K562 (cell line): ENCODE data around the gene CDC45. TPM values are rescaled to one million over a fixed set of nuclear protein-coding genes. Genes with fewer than 3 reads are reported as not detected.

Source experiments
- ATAC-seq: fragments of 200-7000 bp; cut with Tn5 transposase; 3 replicates; pipeline ENCODE4 v1.9.1; 2020; ENCODE audit warnings: moderate library complexity
- BruUV-seq: library from RNA; stranded (reverse); fragments of 400-500 nt; replicated peaks from 2 replicates; lab custom pipeline; 2021; lab: Mats Ljungman, UMichigan
- CTCF ChIA-PET: fragments of 300-600 bp; formaldehyde crosslinking; extraction: SDS; loops from one replicate; lab custom pipeline; 2021; ENCODE audit warnings: low intra/inter-chr PET ratio; lab: Yijun Ruan, JAX
- POLR2A ChIA-PET: fragments of 300-600, 350-650 bp; sonication (Branson Sonifier 250); formaldehyde crosslinking; extraction: SDS; loops from one replicate; lab custom pipeline; 2021; ENCODE audit warnings: antibody characterized with exemption, inconsistent platforms; lab: Yijun Ruan, JAX
- DNase-seq, 4 experiments: peaks; one replicate each; pipeline versions ENCODE4 v3.0.0 to v3.0.0-alpha.2; 2011 to 2018; ENCODE audit warnings: low spot score in 3 of 4, mixed read lengths in 3 of 4; ENCODE audit errors: extremely low read depth in 1 of 4
- FAIRE-seq: peaks from 2 replicates; lab custom pipeline; 2011; peaks lifted over from hg19 to GRCh38; lab: Jason Lieb, UNC
- H2AFZ ChIP-seq: 2 replicates; pipeline ENCODE4 v1.6.0; 2011; ENCODE audit warnings: low read depth, low read length, control low read depth, inconsistent platforms
- H3K27ac ChIP-seq: fragments of 200-600 bp; 3 replicates; pipeline ENCODE4 v1.8.0; 2011; ENCODE audit warnings: low read depth, mild to moderate bottlenecking, control low read depth, inconsistent platforms, low read length, moderate library complexity, mixed read lengths; ENCODE audit errors: extremely low read depth
- H3K27me3 ChIP-seq, 2 experiments: fragments of 300-600 bp in 1 of 2; 2 replicates in 1 of 2; 3 replicates in 1 of 2; pipeline versions ENCODE4 v1.6.0 to v1.8.0; 2011; ENCODE audit warnings: inconsistent platforms in 2 of 2, low read length in 2 of 2, mild to moderate bottlenecking in 1 of 2, mixed read lengths in 1 of 2, moderate library complexity in 1 of 2; ENCODE audit not compliant: control insufficient read depth in 2 of 2, insufficient read depth in 2 of 2
- H3K36me3 ChIP-seq: fragments of 300-600 bp; 3 replicates; pipeline ENCODE4 v1.8.0; 2011; ENCODE audit warnings: mild to moderate bottlenecking, low read length, inconsistent platforms; ENCODE audit not compliant: control insufficient read depth, insufficient read depth
- H3K4me1 ChIP-seq, 2 experiments: fragments of 200-600 bp in 1 of 2; replicated peaks in 1 of 2; 2 replicates in 1 of 2; 3 replicates in 1 of 2; pipeline versions ENCODE4 v1.5.1 to v1.8.0; 2011; ENCODE audit warnings: inconsistent platforms in 2 of 2, low read length in 2 of 2, mild to moderate bottlenecking in 1 of 2, mixed read lengths in 1 of 2, moderate library complexity in 1 of 2; ENCODE audit not compliant: control insufficient read depth in 2 of 2, insufficient read depth in 2 of 2
- H3K4me2 ChIP-seq: 2 replicates; pipeline ENCODE4 v1.6.1; 2011; ENCODE audit warnings: low read length, control low read depth, inconsistent platforms, mixed read lengths; ENCODE audit not compliant: insufficient read depth
- H3K4me3 ChIP-seq: fragments of 200-600 bp; sonication (generic), shearing (Covaris generic); 2 replicates; pipeline ENCODE4 v1.5.1; 2016; ENCODE audit warnings: control low read depth, inconsistent platforms
- H3K79me2 ChIP-seq: fragments of 200-600 bp; 3 replicates; pipeline ENCODE4 v1.8.0; 2011; ENCODE audit warnings: low read length, inconsistent platforms; ENCODE audit not compliant: control insufficient read depth, insufficient read depth
- H3K9ac ChIP-seq, 2 experiments: 2 replicates each; pipeline versions ENCODE4 v1.6.0 to v1.6.1; 2011; ENCODE audit warnings: low read depth in 2 of 2, low read length in 2 of 2, control low read depth in 1 of 2, inconsistent platforms in 1 of 2, mild to moderate bottlenecking in 1 of 2, mixed read lengths in 1 of 2; ENCODE audit not compliant: insufficient read depth in 1 of 2
- H3K9me1 ChIP-seq: one replicate; pipeline ENCODE4 v1.6.0; 2011; ENCODE audit warnings: inconsistent platforms, mild to moderate bottlenecking, low read length, moderate library complexity; ENCODE audit not compliant: control insufficient read depth, insufficient read depth
- H3K9me3 ChIP-seq: replicated peaks from 2 replicates; pipeline ENCODE4 v1.5.1; 2011; ENCODE audit warnings: low read depth, low read length, inconsistent platforms; ENCODE audit not compliant: control insufficient read depth, insufficient read depth
- H4K20me1 ChIP-seq: replicated peaks from 2 replicates; pipeline ENCODE4 v1.6.1; 2011; ENCODE audit warnings: low read length, inconsistent platforms, mixed read lengths; ENCODE audit not compliant: control insufficient read depth, insufficient read depth
- ADNP ChIP-seq: fragments of 200-800 bp; sonication (Bioruptor generic); IDR thresholded peaks from 2 replicates; pipeline ENCODE4 v1.6.1; 2016; ENCODE audit warnings: missing genetic modification characterization, missing compliant biosample characterization
- BACH1 ChIP-seq: fragments of 200-800 bp; sonication (Bioruptor generic); IDR thresholded peaks from 2 replicates; pipeline ENCODE4 v1.6.1; 2016; ENCODE audit warnings: missing genetic modification characterization, missing compliant biosample characterization
- CXXC5 ChIP-seq: fragments of 250-450 bp; sonication (Bioruptor Pico); IDR thresholded peaks from 2 replicates; pipeline ENCODE4 v1.8.0; 2022; ENCODE audit warnings: inconsistent platforms, mild to moderate bottlenecking, moderate library complexity
- ETV5 ChIP-seq: sonication (generic); formaldehyde crosslinking; IDR thresholded peaks from 2 replicates; pipeline ENCODE4 v1.4.0; 2020; ENCODE audit warnings: low read depth, mild to moderate bottlenecking, missing genetic modification reagents
- FOXA3 ChIP-seq, 2 experiments: fragments of 450-650 bp in 1 of 2; sonication (generic) in 1 of 2; formaldehyde crosslinking; IDR thresholded peaks in 1 of 2; conservative IDR thresholded peaks in 1 of 2; 2 replicates each; pipeline versions ENCODE4 v1.4.0 to v1.8.0; 2020 to 2022; ENCODE audit warnings: mild to moderate bottlenecking in 2 of 2, missing genetic modification reagents in 1 of 2
- JUN ChIP-seq, 2 experiments: sonication (generic) in 1 of 2; formaldehyde crosslinking in 1 of 2; IDR thresholded peaks; 2 replicates each; pipeline versions ENCODE4 v1.6.1 to v1.8.0; 2012 to 2022; ENCODE audit warnings: borderline replicate concordance in 2 of 2, mild to moderate bottlenecking in 2 of 2, improper control_type of control experiment in 1 of 2, low read depth in 1 of 2, low read length in 1 of 2, missing genetic modification reagents in 1 of 2
- MCM3 ChIP-seq: fragments of 450-650 bp; IDR thresholded peaks from 2 replicates; pipeline ENCODE4 v1.6.1; 2016
- MCM7 ChIP-seq, 2 experiments: fragments of 450-650 bp; IDR thresholded peaks; 2 replicates each; pipeline ENCODE4 v1.6.1; 2016 to 2018
- MYC ChIP-seq, 2 experiments: fragments of 250-450 bp in 1 of 2; sonication (Bioruptor Pico) in 1 of 2; IDR thresholded peaks; 2 replicates each; pipeline versions ENCODE4 v1.5.1 to v1.6.1; 2012 to 2021; ENCODE audit warnings: low read depth in 2 of 2, borderline replicate concordance in 1 of 2, improper control_type of control experiment in 1 of 2, low read length in 1 of 2, mild to moderate bottlenecking in 1 of 2, moderate library complexity in 1 of 2
- RAD21 ChIP-seq, 2 experiments: fragments of 250-450 bp in 1 of 2; fragments of 450-650 bp in 1 of 2; sonication (Bioruptor Pico) in 1 of 2; formaldehyde crosslinking in 1 of 2; IDR thresholded peaks in 1 of 2; conservative IDR thresholded peaks in 1 of 2; 2 replicates each; pipeline versions ENCODE4 v1.4.0 to v1.8.0; 2020 to 2022; ENCODE audit warnings: mild to moderate bottlenecking in 2 of 2, moderate library complexity in 1 of 2
- TEAD4 ChIP-seq, 2 experiments: sonication (generic) in 1 of 2; formaldehyde crosslinking in 1 of 2; IDR thresholded peaks; 2 replicates each; pipeline versions ENCODE4 v1.6.1 to v1.8.0; 2012 to 2022; ENCODE audit warnings: borderline replicate concordance in 1 of 2, inconsistent platforms in 1 of 2, low read length in 1 of 2, mild to moderate bottlenecking in 1 of 2, missing genetic modification reagents in 1 of 2
- TSC22D4 ChIP-seq: fragments of 450-650 bp; IDR thresholded peaks from 2 replicates; pipeline ENCODE4 v1.6.1; 2016; ENCODE audit warnings: missing genetic modification characterization, missing biosample characterization, control low read depth
- ZNF12 ChIP-seq: sonication (generic); formaldehyde crosslinking; IDR thresholded peaks from 2 replicates; pipeline ENCODE4 v1.4.0; 2020; ENCODE audit warnings: mild to moderate bottlenecking, missing genetic modification reagents
- ZNF76 ChIP-seq: fragments of 250-450 bp; sonication (Bioruptor Pico); IDR thresholded peaks from 2 replicates; pipeline ENCODE4 v1.4.0; 2020; ENCODE audit warnings: mild to moderate bottlenecking, moderate library complexity, borderline replicate concordance
- WGBS: fragments of 100-300 bp; shearing (Covaris generic); methylation state at CpG from one replicate; pipeline ENCODE4 v1.1.6; 2016; ENCODE audit warnings: low coverage, mixed read lengths; ENCODE audit not compliant: insufficient coverage; ENCODE audit errors: missing lambda C conversion rate; 5-methylcytosine and 5-hydroxymethylcytosine counted together
- in situ Hi-C: fragments of 300-500 bp; cut with MboI; formaldehyde crosslinking; loops from 4 replicates; pipeline ENCODE4 v1.15.0; 2018; ENCODE audit warnings: inconsistent platforms, mixed read lengths
- intact Hi-C: fragments of 100-400 bp; cut with micrococcal nuclease; formaldehyde crosslinking; loops from 2 replicates; pipeline ENCODE4 v1.14.2; 2022
- polyA plus RNA-seq, 8 experiments: library from polyadenylated mRNA; depleted of rRNA in 4 of 8; stranded (reverse) in 5 of 8; unstranded in 3 of 8; fragments of >200 nt; fragmentation: Nextera tagmentation in 2 of 8; fragmentation: Illumina TruSeq in 1 of 8; extraction: Ambion mirVana in 2 of 8; extraction: Trizol in 1 of 8; gene quantifications; 2 replicates each; pipeline versions ENCODE4 v1.2.1 to v1.2.3, GENCODE V29; 2011 to 2014; ENCODE audit warnings: inconsistent platforms in 1 of 8, missing spikeins in 1 of 8
- total RNA-seq, 7 experiments: library from RNA; depleted of rRNA in 6 of 7; stranded (reverse); fragments of >200 nt in 6 of 7; fragmentation: Illumina TruSeq in 2 of 7; extraction: Trizol in 2 of 7; gene quantifications; 2 replicates each; pipeline versions ENCODE4 v1.2.1 to v1.2.3, GENCODE V29; 2011 to 2021; ENCODE audit warnings: low replicate concordance in 1 of 7
- TF ChIP-seq, protein P1 (sequence below): sonication (generic); formaldehyde crosslinking; IDR thresholded peaks from 2 replicates; pipeline ENCODE4 v1.8.0; 2022; ENCODE audit warnings: mild to moderate bottlenecking, missing genetic modification reagents, borderline replicate concordance
- TF ChIP-seq, protein P2 (sequence below): sonication (generic); formaldehyde crosslinking; IDR thresholded peaks from 2 replicates; pipeline ENCODE4 v1.9.0; 2022; ENCODE audit warnings: mild to moderate bottlenecking, missing genetic modification reagents

CDC45 gene
- total and polyA plus RNA-seq, 9 of the 15 experiments (the other 6 are each of a cell fraction or from before 2014, with no cell fraction given): 251 to 580 (median 410) TPM

DNA sequence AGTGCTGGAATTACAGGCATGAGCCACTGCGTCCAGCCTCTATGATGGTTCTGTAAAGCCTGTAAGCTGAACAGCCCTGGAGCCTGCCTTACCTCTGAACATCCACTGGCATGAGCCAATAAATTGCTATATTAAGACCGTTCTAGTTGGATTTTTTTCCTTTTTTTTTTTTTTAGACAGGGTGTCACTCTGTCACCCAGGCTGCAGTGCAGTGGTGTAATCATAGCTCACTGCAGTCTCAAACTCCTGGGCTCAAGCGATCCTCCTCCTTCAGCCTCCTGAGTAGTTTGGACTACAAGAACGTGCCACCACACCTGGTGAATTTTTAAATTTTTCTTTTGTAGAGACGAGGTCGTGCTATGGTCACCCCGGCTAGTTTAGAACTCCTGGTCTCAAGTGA lies 70.7 kb downstream of the CDC45 start:
- Histone ChIP-seq H3K4me2 (no peak overlapping the region), H3K9me1 (no peaks in the 10 kb centered on the region), H3K4me3 (no peak overlapping the region), H3K9ac (no peak overlapping the region), H2AFZ (no peak overlapping the region), H3K27ac (no peak overlapping the region), H3K36me3 (no peaks in the 10 kb centered on the region), H3K9me3 (peaks cover 6% of the 10 kb centered on the region), H3K4me1 (no peaks in the 10 kb centered on the region; a peak in 1 of 5 replicates), H3K79me2 (no peaks in the 10 kb centered on the region), H3K27me3 (peaks cover 64 to 77% of the 10 kb centered on the region in 2 experiments), H4K20me1 (no peaks in the 10 kb centered on the region)
- in situ Hi-C loops: loop anchor here (25.0 kb wide), 1 partner anchor 1587 kb away; no protein-coding TSS in a partner anchor
- ATAC-seq (no peak), FAIRE-seq (no peak), DNase-seq (no peak)
- under 1% methylated on average over 7 of the region's 7 CpGs for WGBS
- intact Hi-C loops: no loop called here
- POLR2A ChIA-PET: interaction anchor here (0.7 to 1.7 kb wide), 2 partner anchors 12 to 17 kb away, joined by 4 to 8 read pairs; no protein-coding TSS in a partner anchor
- CTCF ChIA-PET: no interaction called here
- no TSS peak for BruUV-seq
- no peak for TF ChIP-seq MYC (IDR thresholded peaks at IDR 0.05; ENCODE audit: low read depth, low read length)
- no peak for TF ChIP-seq MYC (CRISPR knock-in tag; IDR thresholded peaks at IDR 0.05; ENCODE audit: borderline replicate concordance, low read depth)
- TF ChIP-seq TEAD4 (IDR thresholded peaks at IDR 0.05; ENCODE audit: low read length): no peak
- 0 out of 2 replicates have a peak, but pooled peaks have one; percentile 44 for TF ChIP-seq TEAD4 (CRISPR knock-in tag; IDR thresholded peaks at IDR 0.05; ENCODE audit: borderline replicate concordance)
- TF ChIP-seq, protein P1, sequence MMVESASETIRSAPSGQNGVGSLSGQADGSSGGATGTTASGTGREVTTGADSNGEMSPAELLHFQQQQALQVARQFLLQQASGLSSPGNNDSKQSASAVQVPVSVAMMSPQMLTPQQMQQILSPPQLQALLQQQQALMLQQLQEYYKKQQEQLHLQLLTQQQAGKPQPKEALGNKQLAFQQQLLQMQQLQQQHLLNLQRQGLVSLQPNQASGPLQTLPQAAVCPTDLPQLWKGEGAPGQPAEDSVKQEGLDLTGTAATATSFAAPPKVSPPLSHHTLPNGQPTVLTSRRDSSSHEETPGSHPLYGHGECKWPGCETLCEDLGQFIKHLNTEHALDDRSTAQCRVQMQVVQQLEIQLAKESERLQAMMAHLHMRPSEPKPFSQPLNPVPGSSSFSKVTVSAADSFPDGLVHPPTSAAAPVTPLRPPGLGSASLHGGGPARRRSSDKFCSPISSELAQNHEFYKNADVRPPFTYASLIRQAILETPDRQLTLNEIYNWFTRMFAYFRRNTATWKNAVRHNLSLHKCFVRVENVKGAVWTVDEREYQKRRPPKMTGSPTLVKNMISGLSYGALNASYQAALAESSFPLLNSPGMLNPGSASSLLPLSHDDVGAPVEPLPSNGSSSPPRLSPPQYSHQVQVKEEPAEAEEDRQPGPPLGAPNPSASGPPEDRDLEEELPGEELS (CRISPR knock-in tag): no peak
- 0 out of 4 replicates have a peak, but pooled peaks of 1 of the 2 experiments have one; percentile 53 for TF ChIP-seq FOXA3 (CRISPR knock-in tag; conservative IDR thresholded peaks at IDR 0.05 in 1 of 2, IDR thresholded peaks at IDR 0.05 in 1 of 2)
- TF ChIP-seq, protein P2, sequence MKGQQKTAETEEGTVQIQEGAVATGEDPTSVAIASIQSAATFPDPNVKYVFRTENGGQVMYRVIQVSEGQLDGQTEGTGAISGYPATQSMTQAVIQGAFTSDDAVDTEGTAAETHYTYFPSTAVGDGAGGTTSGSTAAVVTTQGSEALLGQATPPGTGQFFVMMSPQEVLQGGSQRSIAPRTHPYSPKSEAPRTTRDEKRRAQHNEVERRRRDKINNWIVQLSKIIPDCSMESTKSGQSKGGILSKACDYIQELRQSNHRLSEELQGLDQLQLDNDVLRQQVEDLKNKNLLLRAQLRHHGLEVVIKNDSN (CRISPR knock-in tag): peak; percentile 10; the same call in 1 of the 2 replicates
- TF ChIP-seq RAD21 (CRISPR knock-in tag; conservative IDR thresholded peaks at IDR 0.05 in 1 of 2, IDR thresholded peaks at IDR 0.05 in 1 of 2): no peak
- no peak for TF ChIP-seq BACH1 (tag)
- no peak for TF ChIP-seq ADNP (tag)
- peak in 1 of 2 experiments; percentile 54; a peak in 1 of 4 replicates for TF ChIP-seq MCM7 (IDR thresholded peaks at IDR 0.05)
- 0 out of 2 replicates have a peak, but pooled peaks have one; percentile 26 for TF ChIP-seq TSC22D4 (tag)
- 0 out of 2 replicates have a peak, but pooled peaks have one; percentile 35 for TF ChIP-seq ETV5 (CRISPR knock-in tag)
- 0 out of 2 replicates have a peak, but pooled peaks have one; percentile 2 for TF ChIP-seq MCM3
- TF ChIP-seq ZNF12 (CRISPR knock-in tag): peak; percentile 56; the same call in 1 of the 2 replicates
- 0 out of 2 replicates have a peak, but pooled peaks have one; percentile 1 for TF ChIP-seq CXXC5 (CRISPR knock-in tag)
- TF ChIP-seq JUN (IDR thresholded peaks at IDR 0.05; ENCODE audit: borderline replicate concordance, low read depth, low read length): no peak
- peak; percentile 24; the same call in 1 of the 2 replicates for TF ChIP-seq JUN (CRISPR knock-in tag; IDR thresholded peaks at IDR 0.05; ENCODE audit: borderline replicate concordance)
- TF ChIP-seq ZNF76 (CRISPR knock-in tag): no peak
